CD4-positive, alpha-beta T cell (primary cell): ENCODE measurements around the gene ZNF831. TPM values are rescaled to one million over a fixed set of nuclear protein-coding genes. Genes with fewer than 3 reads are reported as not detected.

Source experiments
- ATAC-seq: fragments of 200-7000 bp; cut with Tn5 transposase; one replicate; pipeline ENCODE4 v1.10.0; 2022; ENCODE audit warnings: mild to moderate bottlenecking; ENCODE audit not compliant: poor library complexity
- CTCF ChIA-PET: fragments of 350-600 bp; sonication (Branson Sonifier 250); formaldehyde crosslinking; loops from one replicate; lab custom pipeline; 2021; ENCODE audit warnings: antibody characterized with exemption, inconsistent platforms; lab: Charles Lee
- POLR2A ChIA-PET: fragments of 350-600 bp; sonication (Branson Sonifier 250); formaldehyde crosslinking; loops from one replicate; lab custom pipeline; 2021; ENCODE audit warnings: antibody characterized with exemption, inconsistent platforms; lab: Charles Lee
- DNase-seq, 14 experiments: peaks; one replicate each; pipeline ENCODE4 v3.0.0-alpha.2; 2013 to 2020; ENCODE audit warnings: mixed read lengths in 2 of 14
- H3K27ac ChIP-seq, 2 donors: one replicate each; pipeline versions ENCODE4 v1.5.1 to v1.7.0; 2013; ENCODE audit warnings: low read length in 2 of 2, low read depth in 1 of 2, mild to moderate bottlenecking in 1 of 2
- H3K27me3 ChIP-seq, 2 experiments: 1 replicate in 1 of 2; 2 replicates in 1 of 2; pipeline versions ENCODE4 v1.6.1 to v1.7.0; 2013; ENCODE audit warnings: low read length in 2 of 2, control low read depth in 1 of 2, mild to moderate bottlenecking in 1 of 2, moderate library complexity in 1 of 2; ENCODE audit not compliant: insufficient read depth in 2 of 2, control insufficient read depth in 1 of 2
- H3K36me3 ChIP-seq: one replicate; pipeline ENCODE4 v1.6.1; 2013; ENCODE audit warnings: low read length, control low read depth; ENCODE audit not compliant: insufficient read depth
- H3K4me1 ChIP-seq: one replicate; pipeline ENCODE4 v1.6.1; 2013; ENCODE audit warnings: low read length, control low read depth; ENCODE audit not compliant: insufficient read depth
- H3K4me3 ChIP-seq: one replicate; pipeline ENCODE4 v1.5.1; 2013; ENCODE audit warnings: mild to moderate bottlenecking, low read length, moderate library complexity
- H3K9me3 ChIP-seq, 2 experiments: 1 replicate in 1 of 2; 2 replicates in 1 of 2; pipeline versions ENCODE4 v1.6.1 to v1.7.0; 2013; ENCODE audit warnings: low read length in 2 of 2, mild to moderate bottlenecking in 2 of 2, control low read depth in 1 of 2, moderate library complexity in 1 of 2; ENCODE audit not compliant: control insufficient read depth in 1 of 2, insufficient read depth in 1 of 2
- H3K27ac Mint-ChIP-seq: one replicate; pipeline ENCODE4 v1.8.0; 2020; ENCODE audit warnings: mixed read lengths
- H3K27me3 Mint-ChIP-seq: one replicate; pipeline ENCODE4 v1.8.0; 2021; ENCODE audit warnings: mixed read lengths
- H3K36me3 Mint-ChIP-seq: one replicate; pipeline ENCODE4 v1.8.0; 2021; ENCODE audit warnings: low read depth, mixed read lengths
- H3K4me1 Mint-ChIP-seq: one replicate; pipeline ENCODE4 v1.8.0; 2021; ENCODE audit warnings: low read depth, mixed read lengths
- H3K4me3 Mint-ChIP-seq: one replicate; pipeline ENCODE4 v1.8.0; 2020; ENCODE audit warnings: mild to moderate bottlenecking, mixed read lengths
- H3K9me3 Mint-ChIP-seq: one replicate; pipeline ENCODE4 v1.8.0; 2020; ENCODE audit warnings: mixed read lengths
- CTCF ChIP-seq: fragments of 200-600 bp; IDR thresholded peaks from one replicate; pipeline ENCODE4 v1.8.0; 2022; ENCODE audit warnings: antibody characterized with exemption, mild to moderate bottlenecking
- intact Hi-C, 2 experiments: fragments of 100-400 bp; cut with DNase I in 1 of 2; cut with micrococcal nuclease in 1 of 2; formaldehyde crosslinking; loops; one replicate each; pipeline versions ENCODE4 v1.15.1 to v1.9.0; 2023 to 2025; cut with DNase I, micrococcal nuclease
- total RNA-seq, 174 experiments: library from RNA in 2 of 174; stranded (reverse) in 2 of 174; gene quantifications; one replicate each; pipeline ENCODE4 v1.2.3 and lab custom pipeline; 2021 to 2026

Gene ZNF831
- total RNA-seq, 2 experiments from 2014 or later = 24.9 to 25.9 TPM

- Mint-ChIP-seq H3K9me3 (peaks cover 3% of the 10 kb centered on the region), H3K27ac (peak overlapping the region; percentile 97), H3K4me1 (peaks cover 93% of the 10 kb centered on the region), H3K4me3 (peak overlapping the region; percentile 71), H3K36me3 (peaks cover 57% of the 10 kb centered on the region), H3K27me3 (no peaks in the 10 kb centered on the region)
- no peak for ATAC-seq
- Histone ChIP-seq H3K4me3 (no peak overlapping the region), H3K27me3 (no peaks in the 10 kb centered on the region), H3K36me3 (peaks cover 5% of the 10 kb centered on the region), H3K27ac (peak overlapping the region; percentile 95 to 96), H3K4me1 (peaks cover 90% of the 10 kb centered on the region), H3K9me3 (peaks cover 0 to 4% of the 10 kb centered on the region in 2 experiments)
- TF ChIP-seq CTCF = no peak
- ChIA-PET CTCF (interaction anchor here (2.0 kb wide), 1 partner anchor 64 kb away, joined by 8 read pairs; no protein-coding TSS in a partner anchor), POLR2A (interaction anchor here (5.7 to 11.4 kb wide), 3 partner anchors 7 to 31 kb away, joined by 54 to 203 read pairs (median 129); partner anchors contain the start of gene ZNF831)
- intact Hi-C loops = loop anchor here (5.0 kb wide), 1 partner anchor 120 kb away; the partner anchor contains the start of gene ATP5F1E (in 2 of the 2)
- peak in 4 of 14 experiments; percentile 17 to 52 (median 44) for DNase-seq
These were observed 11.8 kb upstream of the ZNF831 start for GRCh38 chr20:59151820-59152219.

DNA sequence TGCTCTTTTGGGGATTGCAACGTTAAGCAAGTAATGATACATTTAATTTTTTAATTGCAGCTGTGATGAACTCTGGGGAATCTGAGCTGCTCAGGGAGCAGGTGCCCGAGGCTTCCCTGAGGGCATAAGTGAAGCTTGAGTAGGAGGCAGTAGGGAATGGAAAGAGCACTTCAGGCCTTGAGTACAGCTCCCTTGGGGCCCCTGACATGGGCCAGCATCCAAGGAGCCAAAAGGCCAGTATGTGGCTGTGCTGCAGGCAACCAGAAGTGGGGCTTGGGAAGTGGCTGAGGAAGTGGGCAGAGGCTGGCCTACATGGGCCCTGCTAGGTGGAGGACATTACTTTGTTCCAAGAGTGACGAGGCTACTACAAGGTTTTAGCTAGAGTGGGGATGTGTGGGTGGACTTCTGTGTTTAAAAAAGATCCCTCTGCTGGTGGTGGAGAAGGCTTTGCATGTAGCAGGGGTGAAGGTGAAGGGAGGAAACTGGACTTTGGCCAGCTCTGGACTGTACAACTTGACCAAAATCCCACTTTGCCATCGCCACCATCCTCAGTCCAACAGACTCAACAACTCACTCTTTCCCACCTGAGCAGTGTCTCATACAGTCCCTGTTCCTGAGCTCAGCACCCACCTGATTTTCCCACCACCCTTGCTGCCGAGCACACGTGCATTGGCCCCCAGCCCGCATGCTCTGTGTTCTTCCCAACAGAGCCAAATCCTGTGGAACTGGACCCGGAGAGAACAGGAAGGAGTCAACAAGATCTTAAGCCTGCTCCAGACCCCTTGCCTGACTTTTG lies 10.9 kb upstream of the ZNF831 start:
- Histone ChIP-seq H3K27me3 (no peaks in the 10 kb centered on the region), H3K4me1 (peaks cover 89% of the 10 kb centered on the region), H3K27ac (peak overlapping the region in 1 of 2 donors; percentile 96), H3K36me3 (peaks cover 5% of the 10 kb centered on the region), H3K4me3 (no peak overlapping the region), H3K9me3 (peaks cover 0 to 4% of the 10 kb centered on the region in 2 experiments)
- Mint-ChIP-seq H3K27ac (peak overlapping the region; percentile 97), H3K4me1 (peaks cover 93% of the 10 kb centered on the region), H3K36me3 (peaks cover 49% of the 10 kb centered on the region), H3K27me3 (no peaks in the 10 kb centered on the region), H3K4me3 (peak overlapping the region; percentile 71), H3K9me3 (peaks cover under 1% of the 10 kb centered on the region)
- ATAC-seq = no peak
- DNase-seq = no peak
- intact Hi-C loops = loop anchor here (5.0 kb wide), 1 partner anchor 120 kb away; the partner anchor contains the start of gene ATP5F1E (in 2 of the 2)
- TF ChIP-seq CTCF = no peak
- ChIA-PET CTCF (interaction anchor here (2.0 kb wide), 1 partner anchor 65 kb away, joined by 8 read pairs; no protein-coding TSS in a partner anchor), POLR2A (interaction anchor here (0.9 to 11.4 kb wide), 5 partner anchors 8 to 121 kb away, joined by 3 to 203 read pairs (median 4); partner anchors contain the start of genes ATP5F1E and ZNF831)

DNA sequence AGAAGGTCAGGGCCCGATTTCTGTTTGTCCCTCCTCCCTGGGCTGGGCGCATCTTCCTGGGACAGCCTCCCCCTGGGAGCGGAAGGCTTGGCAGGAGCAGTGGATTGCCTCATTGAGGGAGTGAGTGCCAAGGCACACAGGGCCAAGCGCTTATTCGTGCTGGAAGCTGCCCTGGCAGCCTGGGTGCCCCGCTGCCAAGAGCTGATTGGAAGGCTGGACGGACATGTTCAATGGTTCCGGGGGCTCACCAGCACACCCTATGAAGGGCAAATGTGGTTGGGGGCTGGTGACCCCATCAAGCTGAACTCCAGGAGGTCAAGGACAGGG lies 10.3 kb upstream of the ZNF831 start:
- peaks cover 5% of the 10 kb centered on the region for H3K36me3 ChIP-seq
- DNase-seq = no peak
- CTCF ChIA-PET = interaction anchor here (2.0 kb wide), 1 partner anchor 66 kb away, joined by 8 read pairs; no protein-coding TSS in a partner anchor
- intact Hi-C loops = loop anchor here (5.0 kb wide), 1 partner anchor 121 kb away; the partner anchor contains the start of gene ATP5F1E (in 2 of the 2)
- H3K4me3 ChIP-seq = no peak overlapping the region
- no peak for TF ChIP-seq CTCF
- Mint-ChIP-seq H3K27me3 (no peaks in the 10 kb centered on the region), H3K36me3 (peaks cover 48% of the 10 kb centered on the region), H3K9me3 (no peaks in the 10 kb centered on the region), H3K4me1 (peaks cover 94% of the 10 kb centered on the region), H3K27ac (peak overlapping the region; percentile 97), H3K4me3 (no peak overlapping the region)
- no peaks in the 10 kb centered on the region for H3K27me3 ChIP-seq
- peaks cover 89% of the 10 kb centered on the region for H3K4me1 ChIP-seq
- peaks cover 0 to 4% of the 10 kb centered on the region in 2 experiments for H3K9me3 ChIP-seq
- no peak for ATAC-seq
- no peak overlapping the region for H3K27ac ChIP-seq
- POLR2A ChIA-PET = interaction anchor here (0.9 to 11.4 kb wide), 5 partner anchors 9 to 121 kb away, joined by 3 to 203 read pairs (median 3); partner anchors contain the start of genes ATP5F1E and ZNF831
